Astrocyte (in vitro differentiated cells and primary cell): ENCODE data around the gene CRELD1.

Source experiments
- EZH2 ChIP-seq: IDR thresholded peaks from 2 replicates; pipeline ENCODE4 v1.6.1; 2012; ENCODE audit warnings: mild to moderate bottlenecking, low read length, inconsistent platforms; ENCODE audit not compliant: insufficient read depth
- TF ChIP-seq, protein P1 (sequence below): IDR thresholded peaks from 2 replicates; pipeline ENCODE4 v1.5.1; 2011; ENCODE audit warnings: low read depth, mild to moderate bottlenecking, inconsistent platforms, low read length, moderate library complexity; ENCODE audit not compliant: insufficient read depth

GRCh38 chr3:9951598-9951961, 17.9 kb downstream of the CRELD1 start:
- TF ChIP-seq, protein P1, sequence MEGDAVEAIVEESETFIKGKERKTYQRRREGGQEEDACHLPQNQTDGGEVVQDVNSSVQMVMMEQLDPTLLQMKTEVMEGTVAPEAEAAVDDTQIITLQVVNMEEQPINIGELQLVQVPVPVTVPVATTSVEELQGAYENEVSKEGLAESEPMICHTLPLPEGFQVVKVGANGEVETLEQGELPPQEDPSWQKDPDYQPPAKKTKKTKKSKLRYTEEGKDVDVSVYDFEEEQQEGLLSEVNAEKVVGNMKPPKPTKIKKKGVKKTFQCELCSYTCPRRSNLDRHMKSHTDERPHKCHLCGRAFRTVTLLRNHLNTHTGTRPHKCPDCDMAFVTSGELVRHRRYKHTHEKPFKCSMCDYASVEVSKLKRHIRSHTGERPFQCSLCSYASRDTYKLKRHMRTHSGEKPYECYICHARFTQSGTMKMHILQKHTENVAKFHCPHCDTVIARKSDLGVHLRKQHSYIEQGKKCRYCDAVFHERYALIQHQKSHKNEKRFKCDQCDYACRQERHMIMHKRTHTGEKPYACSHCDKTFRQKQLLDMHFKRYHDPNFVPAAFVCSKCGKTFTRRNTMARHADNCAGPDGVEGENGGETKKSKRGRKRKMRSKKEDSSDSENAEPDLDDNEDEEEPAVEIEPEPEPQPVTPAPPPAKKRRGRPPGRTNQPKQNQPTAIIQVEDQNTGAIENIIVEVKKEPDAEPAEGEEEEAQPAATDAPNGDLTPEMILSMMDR: no peak
- TF ChIP-seq EZH2: no peak
